Uterus (tissue), 2 donors: ENCODE results near the gene HACE1.

Experiments used
- POLR2A ChIP-seq, 2 donors: fragments of 450-650 bp; IDR thresholded peaks; one replicate each; pipeline ENCODE4 v1.6.1; 2016; ENCODE audit warnings: antibody characterized with exemption in 2 of 2, mild to moderate bottlenecking in 1 of 2, moderate library complexity in 1 of 2
- TF ChIP-seq, protein P1 (sequence below), 4 experiments: fragments of 200-600 bp in 2 of 4; fragments of 450-650 bp in 2 of 4; sonication (generic) in 2 of 4; IDR thresholded peaks; one replicate each; pipeline ENCODE4 v1.5.1; 2016 to 2019; ENCODE audit warnings: antibody characterized with exemption in 4 of 4, mild to moderate bottlenecking in 2 of 4, moderate library complexity in 1 of 4

DNA sequence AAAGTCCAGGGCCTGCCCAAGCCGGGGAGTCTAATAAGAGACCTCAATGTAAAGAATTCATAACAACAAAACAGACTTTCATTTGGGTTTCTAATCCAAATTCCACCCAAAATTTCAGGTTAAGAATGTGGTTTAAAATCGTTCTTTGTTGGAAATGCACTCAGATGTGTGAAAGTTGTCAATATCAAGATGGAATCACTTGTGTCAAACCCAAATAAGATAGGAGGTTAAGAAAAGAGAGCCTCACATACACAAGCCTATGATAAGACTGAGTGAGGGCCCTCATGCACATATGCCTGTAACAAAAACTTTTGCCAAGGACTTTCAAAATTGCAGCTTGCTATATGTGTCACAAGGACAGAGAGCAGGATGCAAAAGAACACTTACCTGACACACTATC is 145.7 kb downstream of the HACE1 start:
- TF ChIP-seq, protein P1, sequence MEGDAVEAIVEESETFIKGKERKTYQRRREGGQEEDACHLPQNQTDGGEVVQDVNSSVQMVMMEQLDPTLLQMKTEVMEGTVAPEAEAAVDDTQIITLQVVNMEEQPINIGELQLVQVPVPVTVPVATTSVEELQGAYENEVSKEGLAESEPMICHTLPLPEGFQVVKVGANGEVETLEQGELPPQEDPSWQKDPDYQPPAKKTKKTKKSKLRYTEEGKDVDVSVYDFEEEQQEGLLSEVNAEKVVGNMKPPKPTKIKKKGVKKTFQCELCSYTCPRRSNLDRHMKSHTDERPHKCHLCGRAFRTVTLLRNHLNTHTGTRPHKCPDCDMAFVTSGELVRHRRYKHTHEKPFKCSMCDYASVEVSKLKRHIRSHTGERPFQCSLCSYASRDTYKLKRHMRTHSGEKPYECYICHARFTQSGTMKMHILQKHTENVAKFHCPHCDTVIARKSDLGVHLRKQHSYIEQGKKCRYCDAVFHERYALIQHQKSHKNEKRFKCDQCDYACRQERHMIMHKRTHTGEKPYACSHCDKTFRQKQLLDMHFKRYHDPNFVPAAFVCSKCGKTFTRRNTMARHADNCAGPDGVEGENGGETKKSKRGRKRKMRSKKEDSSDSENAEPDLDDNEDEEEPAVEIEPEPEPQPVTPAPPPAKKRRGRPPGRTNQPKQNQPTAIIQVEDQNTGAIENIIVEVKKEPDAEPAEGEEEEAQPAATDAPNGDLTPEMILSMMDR (IDR thresholded peaks at IDR 0.05) = no peak
- TF ChIP-seq POLR2A (IDR thresholded peaks at IDR 0.05) = no peak
